GM19025 (cell line): ENCODE measurements around the gene RAB40B.
A peak's percentile ranks its signal among the peaks of the same experiment; 100 is the strongest.

ENCODE experiments used
- ATAC-seq: cut with Tn5 transposase; IDR thresholded peaks from one replicate; pipeline ENCODE4 v1.9.1; 2021; ENCODE audit warnings: mild to moderate bottlenecking, low read depth, moderate library complexity; ENCODE audit not compliant: unreplicated experiment

The RAB40B gene

GRCh38 chr17:82718986-82719685, 20.6 kb upstream of the RAB40B start:
- no peak for ATAC-seq

GRCh38 chr17:82716203-82717010, 17.9 kb upstream of the RAB40B start, which contains the start of gene FN3KRP:
FN3KRP (plus strand) TSS chr17:82716706; CDS start chr17:82716756, 50 bp downstream.
- peak; percentile 76 for ATAC-seq

DNA sequence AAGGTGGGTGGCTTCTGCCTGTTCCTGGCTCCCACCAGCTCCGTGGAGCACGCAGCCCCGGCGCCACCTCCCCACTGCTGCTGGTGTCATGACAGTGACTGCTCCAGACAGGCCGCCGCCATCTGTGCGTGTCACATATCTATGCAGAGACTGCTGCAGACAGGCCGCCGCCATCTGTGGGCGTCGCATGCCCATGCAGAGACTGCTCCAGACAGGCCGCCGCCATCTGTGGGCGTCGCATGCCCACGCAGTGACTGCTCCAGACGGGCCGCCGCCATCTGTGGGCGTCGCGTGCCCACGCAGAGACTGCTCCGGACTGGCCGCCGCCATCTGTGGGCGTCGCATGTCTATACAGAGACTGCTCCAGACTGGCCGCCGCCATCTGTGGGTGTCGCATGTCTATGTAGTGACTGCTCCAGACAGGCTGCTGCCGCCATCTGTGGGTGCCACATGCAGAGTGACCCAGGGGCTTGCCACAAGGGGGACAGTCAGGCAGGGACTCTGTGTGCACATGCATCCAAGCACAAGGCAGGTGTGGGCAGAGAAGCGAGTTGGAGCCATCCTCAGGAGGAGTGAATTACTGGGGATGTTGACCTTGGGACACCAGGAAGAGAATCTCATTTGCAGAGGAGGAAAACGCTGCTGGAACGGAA, 14.7 kb upstream of the RAB40B start:
- no peak for ATAC-seq

DNA sequence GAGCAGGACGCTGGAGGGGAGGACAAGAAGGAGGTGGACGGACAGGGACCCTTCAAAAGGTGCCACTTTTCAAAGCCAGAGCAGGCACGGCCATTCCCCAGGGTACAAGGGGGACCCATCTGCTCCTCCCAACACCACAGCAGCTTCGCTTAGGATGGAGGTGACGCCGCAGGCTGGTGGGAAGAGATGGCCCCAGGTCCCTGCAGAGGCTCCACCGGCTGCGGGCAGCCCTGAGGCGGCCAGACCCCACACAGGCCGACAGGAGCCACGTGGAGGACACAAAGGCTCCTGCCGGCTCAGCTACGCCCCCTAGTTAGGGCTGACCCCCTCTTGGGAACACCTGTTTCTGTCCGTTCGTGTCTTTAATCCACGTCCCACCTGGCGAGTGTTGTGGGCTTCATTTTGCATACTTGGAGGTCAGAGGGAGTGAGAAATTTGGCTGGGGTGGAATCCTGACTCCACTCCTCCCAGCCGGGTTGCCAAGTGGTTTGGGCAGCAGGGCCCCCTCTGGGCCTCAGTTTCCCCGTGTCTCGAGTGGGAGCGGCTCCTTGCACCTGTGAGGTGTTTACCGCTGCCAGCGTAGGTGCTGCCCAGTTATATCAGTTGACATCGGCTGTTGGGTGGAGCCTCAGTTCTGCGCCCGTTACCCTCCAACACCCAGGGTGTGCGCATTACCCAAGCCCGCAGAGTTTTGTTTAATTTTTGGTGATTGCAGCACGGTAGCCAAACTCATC, 12.2 kb upstream of the RAB40B start:
- no peak for ATAC-seq

DNA sequence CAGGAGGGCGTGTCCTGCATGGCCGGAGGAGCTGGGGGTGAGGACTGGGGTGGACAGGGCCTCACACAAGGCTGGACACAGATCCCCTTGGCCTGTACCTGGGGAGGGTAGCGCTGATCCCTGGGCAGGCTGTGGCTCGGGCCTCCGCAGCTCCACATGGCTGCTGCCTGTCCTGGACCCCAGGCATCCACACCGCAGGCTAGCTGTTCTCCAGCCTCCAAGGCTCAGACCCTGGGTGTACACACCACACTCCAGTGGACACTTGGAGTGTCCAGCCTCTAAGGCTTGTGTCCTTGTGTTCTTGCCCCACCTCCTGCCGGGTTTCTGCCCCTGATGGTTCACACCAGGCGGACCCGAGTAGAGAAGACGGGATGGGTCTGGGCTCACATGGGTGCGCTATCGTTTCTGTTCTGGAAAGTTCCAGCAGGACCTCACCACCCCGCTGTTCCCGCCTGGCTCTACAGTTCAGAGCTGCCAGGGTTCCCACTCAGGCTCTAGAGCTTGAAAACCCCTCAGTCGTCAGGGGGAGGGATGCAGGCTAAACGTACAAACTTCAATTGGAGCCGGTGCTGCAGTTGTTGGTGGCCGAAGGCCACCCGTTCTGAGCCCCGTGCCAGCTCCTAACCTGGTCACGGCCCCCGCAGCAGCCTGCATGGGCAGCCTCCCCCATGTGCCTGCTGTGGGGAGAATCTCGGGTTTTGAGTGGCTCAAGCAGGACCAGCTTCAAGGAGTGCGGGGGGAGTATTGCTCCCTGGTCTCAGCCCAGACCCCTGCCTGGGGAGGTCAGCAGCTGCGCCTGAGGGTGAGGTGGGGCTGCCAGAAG, 11.4 kb upstream of the RAB40B start:
- ATAC-seq: no peak

- no peak for ATAC-seq
These were observed 10.7 kb upstream of the RAB40B start for GRCh38 chr17:82709024-82709675.

- ATAC-seq: no peak
These were observed 7.3 kb upstream of the RAB40B start for GRCh38 chr17:82705756-82706155.

DNA sequence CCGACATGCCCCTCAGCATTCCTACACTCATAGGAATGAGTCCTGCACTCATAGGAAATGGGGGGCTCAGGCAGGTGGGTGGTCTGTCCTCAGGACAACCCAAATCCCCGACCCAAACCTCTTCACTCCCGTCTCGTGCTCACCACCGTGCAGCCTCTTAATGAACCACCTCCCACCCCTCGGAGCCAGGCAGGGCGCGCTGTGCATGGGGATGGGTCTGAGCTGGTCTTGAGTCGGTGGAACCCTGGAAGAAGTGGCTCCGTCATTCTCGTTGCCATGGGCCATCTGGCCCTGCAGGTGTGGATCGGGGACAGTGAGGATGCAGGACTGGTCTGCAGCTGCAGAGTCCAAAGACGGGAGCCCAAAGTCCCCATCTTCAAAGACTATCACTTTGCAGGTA, 6.4 kb upstream of the RAB40B start:
- no peak for ATAC-seq

- ATAC-seq: no peak
These were observed 5.7 kb upstream of the RAB40B start for GRCh38 chr17:82703935-82704865.

DNA sequence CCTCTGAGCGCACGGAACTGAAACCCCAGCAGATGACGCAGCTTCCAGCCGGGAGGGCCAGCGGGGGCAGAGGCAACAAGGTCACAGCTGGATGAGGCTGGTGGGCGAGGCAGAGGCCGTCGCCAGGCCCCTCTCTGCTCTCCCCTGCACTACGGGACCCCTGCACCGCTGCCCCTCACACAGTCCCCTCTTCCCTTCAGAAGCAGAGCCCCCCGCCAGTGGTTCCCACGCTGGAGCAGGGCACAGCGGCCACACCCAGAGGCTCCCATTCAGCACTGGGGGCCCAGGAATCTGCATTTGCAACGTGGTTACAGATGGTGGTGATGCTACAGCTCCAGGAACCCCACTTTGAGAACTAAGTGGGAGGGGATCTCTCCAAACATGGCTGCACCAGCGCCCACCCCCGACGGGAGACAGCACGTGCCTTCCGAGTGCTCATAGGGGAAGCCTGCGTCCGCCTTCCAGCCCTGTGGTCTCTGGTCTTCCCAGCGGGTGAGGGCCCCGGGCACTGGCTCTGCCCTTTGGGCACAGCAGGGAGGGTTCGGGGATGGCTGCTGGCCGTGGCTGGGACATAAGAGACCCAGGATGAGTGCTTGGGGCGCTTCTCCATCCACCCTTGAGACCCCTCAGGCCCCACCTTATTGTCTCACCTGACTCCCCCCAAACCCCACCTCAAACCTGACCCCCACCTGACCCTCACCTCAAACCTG, 4.7 kb upstream of the RAB40B start:
- no peak for ATAC-seq

DNA sequence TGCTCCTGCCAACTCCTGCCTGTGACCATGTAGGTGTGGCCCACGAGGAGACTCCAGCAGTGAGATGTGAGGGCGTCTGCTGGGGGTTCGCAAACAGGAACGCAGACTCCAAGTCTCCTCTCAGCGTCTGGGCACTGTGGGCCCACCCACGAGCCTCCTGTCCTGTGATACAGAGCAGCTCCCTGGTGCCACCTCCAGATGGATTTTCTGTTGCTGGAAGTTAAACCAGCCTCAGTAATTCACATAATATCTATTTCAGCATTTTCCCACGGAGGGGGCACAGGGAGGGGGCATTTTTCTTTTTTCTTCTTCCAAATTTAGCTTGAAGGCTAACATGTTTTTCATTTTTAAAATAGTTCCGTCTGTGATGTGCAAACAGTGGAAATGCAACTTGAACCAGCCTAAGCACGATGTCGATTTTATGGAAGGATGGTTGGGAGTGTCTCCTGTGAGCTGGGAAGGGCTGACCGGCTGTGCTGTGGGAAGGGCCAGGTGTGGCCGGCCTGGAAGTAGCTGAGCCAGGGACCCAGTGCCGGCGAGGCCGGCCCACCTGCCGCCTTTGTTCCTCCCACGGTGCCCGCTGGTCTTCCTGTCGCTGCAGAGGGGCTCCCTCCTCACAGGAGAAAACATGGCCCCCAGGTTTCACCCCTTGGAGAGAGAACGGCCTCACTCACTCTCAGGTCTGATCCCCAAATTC, 3.9 kb upstream of the RAB40B start:
- no peak for ATAC-seq

- ATAC-seq: no peak
These were observed 1.1 kb upstream of the RAB40B start for GRCh38 chr17:82699551-82699950.

- ATAC-seq: peak; percentile 11
These were observed 510 bp upstream of the RAB40B start for GRCh38 chr17:82698974-82699442.

GRCh38 chr17:82697808-82698064, 762 bp downstream of the RAB40B start:
- ATAC-seq: no peak

GRCh38 chr17:82696916-82697807, 1.3 kb downstream of the RAB40B start:
- no peak for ATAC-seq

DNA sequence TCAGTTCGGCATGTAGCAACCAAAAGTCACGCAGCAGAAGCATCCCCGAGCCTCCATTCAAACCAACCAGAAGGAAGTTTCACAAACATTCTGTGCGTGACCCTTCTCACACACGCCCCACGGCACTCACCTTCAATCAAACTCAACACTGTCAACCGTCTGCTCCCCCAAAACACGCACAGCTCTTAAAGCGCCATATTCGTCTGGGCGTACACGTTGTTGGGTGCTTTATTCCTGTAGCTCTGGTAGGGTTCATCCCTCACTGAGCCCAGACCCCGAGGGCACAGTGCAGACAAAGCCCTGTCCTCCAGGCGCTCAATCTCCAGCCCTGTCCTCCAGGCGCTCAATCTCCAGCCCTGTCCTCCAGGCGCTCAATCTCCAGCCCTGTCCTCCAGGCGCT, 2.2 kb downstream of the RAB40B start:
- no peak for ATAC-seq
